Measurements from ENCODE around the gene COL7A1.

COL7A1 gene

DNA sequence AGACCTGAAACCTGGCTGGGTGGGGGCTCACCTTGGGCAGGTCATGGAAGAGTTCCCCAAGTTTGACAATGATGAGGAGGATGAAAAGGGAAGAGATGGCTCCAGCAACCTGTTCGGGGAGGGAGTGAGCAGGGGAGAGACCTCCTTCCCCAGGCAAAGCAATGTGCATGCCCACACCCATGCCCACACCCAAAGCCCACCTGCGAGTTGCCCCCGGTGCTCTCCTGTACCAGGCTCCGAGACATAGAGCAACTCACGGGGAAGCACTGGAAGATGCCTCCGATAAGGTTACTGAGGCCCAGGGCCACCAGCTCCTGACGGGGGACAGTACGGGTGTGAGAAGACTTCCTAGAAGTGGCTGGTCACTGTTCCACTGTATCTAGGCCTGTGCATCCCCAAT is 35.3 kb upstream of the COL7A1 start:
- H2BK5ac ChIP-seq (ENCODE audit: low read depth, low read length, poor library complexity), result no peak overlapping the region
- peaks cover 4% of the 10 kb centered on the region for H3K79me2 ChIP-seq (ENCODE audit: control insufficient read depth, insufficient read depth, low read length, poor library complexity)
- H3K23ac ChIP-seq (ENCODE audit: low read length), result no peak overlapping the region
- DNase-seq, result no peak
- H3K4me3 ChIP-seq (ENCODE audit: low read depth, low read length), result no peak overlapping the region
- H3K36me3 ChIP-seq (ENCODE audit: control insufficient read depth in 1 of 2, insufficient read depth in 2 of 2, low read length in 2 of 2), result peaks cover 74 to 78% of the 10 kb centered on the region in 2 experiments
- H2AFZ ChIP-seq (ENCODE audit: insufficient read depth, low read length, poor library complexity), result no peak overlapping the region
- H3K79me1 ChIP-seq (ENCODE audit: low read length), result peaks cover 5% of the 10 kb centered on the region
- H2BK12ac ChIP-seq (ENCODE audit: low read length), result no peak overlapping the region
- H3K4ac ChIP-seq (ENCODE audit: low read depth, low read length), result no peak overlapping the region
- H2AK5ac ChIP-seq (ENCODE audit: low read length), result no peak overlapping the region
- no peak overlapping the region for H3K14ac ChIP-seq (ENCODE audit: low read length)
- H3K9ac ChIP-seq (ENCODE audit: low read length), result no peak overlapping the region
- H3K4me1 ChIP-seq (ENCODE audit: control insufficient read depth in 1 of 2, insufficient read depth in 2 of 2, low read length in 2 of 2), result peaks cover 0 to 5% of the 10 kb centered on the region in 2 experiments
- WGBS (ENCODE audit: extremely low coverage, insufficient coverage, insufficient read length), result no CpG with 5 or more reads among the region's 8 CpGs
- H3K4me2 ChIP-seq (ENCODE audit: low read length), result no peak overlapping the region
- no peak overlapping the region for H3K18ac ChIP-seq (ENCODE audit: low read length)
- H3K9me3 ChIP-seq (ENCODE audit: insufficient read depth, low read depth, low read length), result peaks cover 2% of the 10 kb centered on the region
- H3K27me3 ChIP-seq (ENCODE audit: insufficient read depth, low read length), result no peaks in the 10 kb centered on the region
- H4K8ac ChIP-seq (ENCODE audit: low read depth, low read length), result no peak overlapping the region
- H3K27ac ChIP-seq (ENCODE audit: low read depth, low read length), result no peak overlapping the region
- H4K12ac ChIP-seq (ENCODE audit: low read depth, low read length), result no peak overlapping the region
- no peak overlapping the region for H4K91ac ChIP-seq (ENCODE audit: low read depth, low read length)
- no peak overlapping the region for H2BK120ac ChIP-seq (ENCODE audit: insufficient read depth, low read length, poor library complexity)

GRCh38 chr3:48629894-48630293 is 34.8 kb upstream of the COL7A1 start:
- H2BK12ac ChIP-seq (ENCODE audit: low read length), result no peak overlapping the region
- peaks cover 79 to 83% of the 10 kb centered on the region in 2 experiments for H3K36me3 ChIP-seq (ENCODE audit: control insufficient read depth in 1 of 2, insufficient read depth in 2 of 2, low read length in 2 of 2)
- H4K91ac ChIP-seq (ENCODE audit: low read depth, low read length), result no peak overlapping the region
- no peak overlapping the region for H2AK5ac ChIP-seq (ENCODE audit: low read length)
- no peak overlapping the region for H4K8ac ChIP-seq (ENCODE audit: low read depth, low read length)
- H3K23ac ChIP-seq (ENCODE audit: low read length), result no peak overlapping the region
- no peak overlapping the region for H2AFZ ChIP-seq (ENCODE audit: insufficient read depth, low read length, poor library complexity)
- no peak overlapping the region for H3K14ac ChIP-seq (ENCODE audit: low read length)
- H2BK120ac ChIP-seq (ENCODE audit: insufficient read depth, low read length, poor library complexity), result no peak overlapping the region
- no peak overlapping the region for H3K18ac ChIP-seq (ENCODE audit: low read length)
- H4K12ac ChIP-seq (ENCODE audit: low read depth, low read length), result no peak overlapping the region
- H3K4me2 ChIP-seq (ENCODE audit: low read length), result no peak overlapping the region
- no peak overlapping the region for H3K4ac ChIP-seq (ENCODE audit: low read depth, low read length)
- H3K79me2 ChIP-seq (ENCODE audit: control insufficient read depth, insufficient read depth, low read length, poor library complexity), result peaks cover under 1% of the 10 kb centered on the region
- H3K4me3 ChIP-seq (ENCODE audit: low read depth, low read length), result peak overlapping the region; percentile 10
- H3K27ac ChIP-seq (ENCODE audit: low read depth, low read length), result no peak overlapping the region
- no peaks in the 10 kb centered on the region for H3K27me3 ChIP-seq (ENCODE audit: insufficient read depth, low read length)
- no peak overlapping the region for H3K9ac ChIP-seq (ENCODE audit: low read length)
- H2BK5ac ChIP-seq (ENCODE audit: low read depth, low read length, poor library complexity), result no peak overlapping the region
- no peak for DNase-seq
- H3K4me1 ChIP-seq (ENCODE audit: control insufficient read depth in 1 of 2, insufficient read depth in 2 of 2, low read length in 2 of 2), result peaks cover 0 to 5% of the 10 kb centered on the region in 2 experiments
- H3K79me1 ChIP-seq (ENCODE audit: low read length), result peaks cover 2% of the 10 kb centered on the region
- peaks cover 2% of the 10 kb centered on the region for H3K9me3 ChIP-seq (ENCODE audit: insufficient read depth, low read depth, low read length)
- WGBS (ENCODE audit: extremely low coverage, insufficient coverage, insufficient read length), result no CpG with 5 or more reads among the region's 12 CpGs

GRCh38 chr3:48628277-48629017 is 33.3 kb upstream of the COL7A1 start:
- Histone ChIP-seq H3K4me1 (ENCODE audit: control insufficient read depth in 1 of 2, insufficient read depth in 2 of 2, low read length in 2 of 2) (no peaks in the 10 kb centered on the region), H4K8ac (ENCODE audit: low read depth, low read length) (no peak overlapping the region), H2BK5ac (ENCODE audit: low read depth, low read length, poor library complexity) (no peak overlapping the region), H3K79me1 (ENCODE audit: low read length) (no peaks in the 10 kb centered on the region), H3K79me2 (ENCODE audit: control insufficient read depth, insufficient read depth, low read length, poor library complexity) (no peaks in the 10 kb centered on the region), H3K4me3 (ENCODE audit: low read depth, low read length) (no peak overlapping the region), H3K36me3 (ENCODE audit: control insufficient read depth in 1 of 2, insufficient read depth in 2 of 2, low read length in 2 of 2) (peaks cover 82 to 88% of the 10 kb centered on the region in 2 experiments), H3K9ac (ENCODE audit: low read length) (no peak overlapping the region), H3K27ac (ENCODE audit: low read depth, low read length) (no peak overlapping the region), H3K27me3 (ENCODE audit: insufficient read depth, low read length) (no peaks in the 10 kb centered on the region), H3K4me2 (ENCODE audit: low read length) (no peak overlapping the region), H2AFZ (ENCODE audit: insufficient read depth, low read length, poor library complexity) (no peak overlapping the region), H3K18ac (ENCODE audit: low read length) (no peak overlapping the region), H3K9me3 (ENCODE audit: insufficient read depth, low read depth, low read length) (peaks cover 2% of the 10 kb centered on the region), H2AK5ac (ENCODE audit: low read length) (no peak overlapping the region), H2BK12ac (ENCODE audit: low read length) (no peak overlapping the region), H4K12ac (ENCODE audit: low read depth, low read length) (no peak overlapping the region), H3K4ac (ENCODE audit: low read depth, low read length) (no peak overlapping the region), H4K91ac (ENCODE audit: low read depth, low read length) (no peak overlapping the region), H3K14ac (ENCODE audit: low read length) (no peak overlapping the region), H2BK120ac (ENCODE audit: insufficient read depth, low read length, poor library complexity) (no peak overlapping the region), H3K23ac (ENCODE audit: low read length) (no peak overlapping the region)
- no peak for DNase-seq
- WGBS (ENCODE audit: extremely low coverage, insufficient coverage, insufficient read length), result no CpG with 5 or more reads among the region's 13 CpGs

GRCh38 chr3:48625600-48625999 is 30.5 kb upstream of the COL7A1 start:
- Histone ChIP-seq H2BK5ac (ENCODE audit: low read depth, low read length, poor library complexity) (no peak overlapping the region), H2AK5ac (ENCODE audit: low read length) (no peak overlapping the region), H3K23ac (ENCODE audit: low read length) (no peak overlapping the region), H4K8ac (ENCODE audit: low read depth, low read length) (no peak overlapping the region), H3K4me1 (ENCODE audit: control insufficient read depth in 1 of 2, insufficient read depth in 2 of 2, low read length in 2 of 2) (no peaks in the 10 kb centered on the region), H3K9me3 (ENCODE audit: insufficient read depth, low read depth, low read length) (peaks cover 3% of the 10 kb centered on the region), H3K79me2 (ENCODE audit: control insufficient read depth, insufficient read depth, low read length, poor library complexity) (no peaks in the 10 kb centered on the region), H2BK12ac (ENCODE audit: low read length) (no peak overlapping the region), H3K36me3 (ENCODE audit: control insufficient read depth in 1 of 2, insufficient read depth in 2 of 2, low read length in 2 of 2) (peaks cover 59 to 62% of the 10 kb centered on the region in 2 experiments), H3K27ac (ENCODE audit: low read depth, low read length) (no peak overlapping the region), H3K4me2 (ENCODE audit: low read length) (no peak overlapping the region), H3K79me1 (ENCODE audit: low read length) (no peaks in the 10 kb centered on the region), H2AFZ (ENCODE audit: insufficient read depth, low read length, poor library complexity) (no peak overlapping the region), H3K27me3 (ENCODE audit: insufficient read depth, low read length) (no peaks in the 10 kb centered on the region), H4K91ac (ENCODE audit: low read depth, low read length) (no peak overlapping the region), H3K4ac (ENCODE audit: low read depth, low read length) (no peak overlapping the region), H3K4me3 (ENCODE audit: low read depth, low read length) (no peak overlapping the region), H3K9ac (ENCODE audit: low read length) (no peak overlapping the region), H2BK120ac (ENCODE audit: insufficient read depth, low read length, poor library complexity) (no peak overlapping the region), H3K18ac (ENCODE audit: low read length) (no peak overlapping the region), H4K12ac (ENCODE audit: low read depth, low read length) (no peak overlapping the region), H3K14ac (ENCODE audit: low read length) (no peak overlapping the region)
- WGBS (ENCODE audit: extremely low coverage, insufficient coverage, insufficient read length), result no CpG with 5 or more reads among the region's 6 CpGs
- DNase-seq, result no peak
